Uterus (tissue), 2 donors: ENCODE measurements around the gene CHAF1B.
"Not testable (repeated sequence)": the region's sequence is repeated elsewhere in the genome, so short reads cannot be mapped to it uniquely, and the experiment has no call there.

Source experiments
- POLR2A ChIP-seq, 2 donors: fragments of 450-650 bp; IDR thresholded peaks; one replicate each; pipeline ENCODE4 v1.6.1; 2016; ENCODE audit warnings: antibody characterized with exemption in 2 of 2, mild to moderate bottlenecking in 1 of 2, moderate library complexity in 1 of 2
- TF ChIP-seq, protein P1 (sequence below), 4 experiments: fragments of 200-600 bp in 2 of 4; fragments of 450-650 bp in 2 of 4; sonication (generic) in 2 of 4; IDR thresholded peaks; one replicate each; pipeline ENCODE4 v1.5.1; 2016 to 2019; ENCODE audit warnings: antibody characterized with exemption in 4 of 4, mild to moderate bottlenecking in 2 of 4, moderate library complexity in 1 of 4

DNA sequence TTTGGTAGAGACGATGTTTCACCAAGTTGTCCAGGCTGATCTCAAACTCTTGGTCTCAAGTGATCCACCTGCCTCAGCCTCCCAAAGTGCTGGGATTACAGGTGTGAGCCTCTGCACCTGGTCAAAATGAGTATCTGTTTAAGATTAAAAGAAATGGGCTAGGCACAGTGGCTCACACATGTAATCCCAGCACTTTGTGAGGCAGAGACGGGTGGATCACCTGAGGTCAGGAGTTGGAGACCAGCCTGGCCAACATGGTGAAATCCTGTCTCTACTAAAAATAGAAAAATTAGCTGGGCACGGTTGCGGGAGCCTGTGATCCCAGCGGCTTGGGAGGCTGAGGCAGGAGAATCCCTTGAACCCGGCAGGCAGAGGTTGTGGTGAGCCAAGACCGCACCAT, 42.6 kb upstream of the CHAF1B start:
- TF ChIP-seq, protein P1, sequence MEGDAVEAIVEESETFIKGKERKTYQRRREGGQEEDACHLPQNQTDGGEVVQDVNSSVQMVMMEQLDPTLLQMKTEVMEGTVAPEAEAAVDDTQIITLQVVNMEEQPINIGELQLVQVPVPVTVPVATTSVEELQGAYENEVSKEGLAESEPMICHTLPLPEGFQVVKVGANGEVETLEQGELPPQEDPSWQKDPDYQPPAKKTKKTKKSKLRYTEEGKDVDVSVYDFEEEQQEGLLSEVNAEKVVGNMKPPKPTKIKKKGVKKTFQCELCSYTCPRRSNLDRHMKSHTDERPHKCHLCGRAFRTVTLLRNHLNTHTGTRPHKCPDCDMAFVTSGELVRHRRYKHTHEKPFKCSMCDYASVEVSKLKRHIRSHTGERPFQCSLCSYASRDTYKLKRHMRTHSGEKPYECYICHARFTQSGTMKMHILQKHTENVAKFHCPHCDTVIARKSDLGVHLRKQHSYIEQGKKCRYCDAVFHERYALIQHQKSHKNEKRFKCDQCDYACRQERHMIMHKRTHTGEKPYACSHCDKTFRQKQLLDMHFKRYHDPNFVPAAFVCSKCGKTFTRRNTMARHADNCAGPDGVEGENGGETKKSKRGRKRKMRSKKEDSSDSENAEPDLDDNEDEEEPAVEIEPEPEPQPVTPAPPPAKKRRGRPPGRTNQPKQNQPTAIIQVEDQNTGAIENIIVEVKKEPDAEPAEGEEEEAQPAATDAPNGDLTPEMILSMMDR (IDR thresholded peaks at IDR 0.05): not testable (repeated sequence)
- not testable (repeated sequence) for TF ChIP-seq POLR2A (IDR thresholded peaks at IDR 0.05)
